K562 (cell line): Measurements from ENCODE around the gene USP46. TPM values are rescaled to one million over a fixed set of nuclear protein-coding genes. Genes with fewer than 3 reads are reported as not detected.
A peak's percentile ranks its signal among the peaks of the same experiment; 100 is the strongest.

Experiments
- ATAC-seq: fragments of 200-7000 bp; cut with Tn5 transposase; 3 replicates; pipeline ENCODE4 v1.9.1; 2020; ENCODE audit warnings: moderate library complexity
- BruUV-seq: library from RNA; stranded (reverse); fragments of 400-500 nt; replicated peaks from 2 replicates; lab custom pipeline; 2021; lab: Mats Ljungman, UMichigan
- CTCF ChIA-PET: fragments of 300-600 bp; formaldehyde crosslinking; extraction: SDS; loops from one replicate; lab custom pipeline; 2021; ENCODE audit warnings: low intra/inter-chr PET ratio; lab: Yijun Ruan, JAX
- POLR2A ChIA-PET: fragments of 300-600, 350-650 bp; sonication (Branson Sonifier 250); formaldehyde crosslinking; extraction: SDS; loops from one replicate; lab custom pipeline; 2021; ENCODE audit warnings: antibody characterized with exemption, inconsistent platforms; lab: Yijun Ruan, JAX
- DNase-seq, 4 experiments: peaks; one replicate each; pipeline versions ENCODE4 v3.0.0 to v3.0.0-alpha.2; 2011 to 2018; ENCODE audit warnings: low spot score in 3 of 4, mixed read lengths in 3 of 4; ENCODE audit errors: extremely low read depth in 1 of 4
- FAIRE-seq: peaks from 2 replicates; lab custom pipeline; 2011; peaks lifted over from hg19 to GRCh38; lab: Jason Lieb, UNC
- H2AFZ ChIP-seq: 2 replicates; pipeline ENCODE4 v1.6.0; 2011; ENCODE audit warnings: low read depth, low read length, control low read depth, inconsistent platforms
- H3K27ac ChIP-seq: fragments of 200-600 bp; 3 replicates; pipeline ENCODE4 v1.8.0; 2011; ENCODE audit warnings: low read depth, mild to moderate bottlenecking, control low read depth, inconsistent platforms, low read length, moderate library complexity, mixed read lengths; ENCODE audit errors: extremely low read depth
- H3K27me3 ChIP-seq, 2 experiments: fragments of 300-600 bp in 1 of 2; 2 replicates in 1 of 2; 3 replicates in 1 of 2; pipeline versions ENCODE4 v1.6.0 to v1.8.0; 2011; ENCODE audit warnings: inconsistent platforms in 2 of 2, low read length in 2 of 2, mild to moderate bottlenecking in 1 of 2, mixed read lengths in 1 of 2, moderate library complexity in 1 of 2; ENCODE audit not compliant: control insufficient read depth in 2 of 2, insufficient read depth in 2 of 2
- H3K36me3 ChIP-seq: fragments of 300-600 bp; 3 replicates; pipeline ENCODE4 v1.8.0; 2011; ENCODE audit warnings: mild to moderate bottlenecking, low read length, inconsistent platforms; ENCODE audit not compliant: control insufficient read depth, insufficient read depth
- H3K4me1 ChIP-seq, 2 experiments: fragments of 200-600 bp in 1 of 2; replicated peaks in 1 of 2; 2 replicates in 1 of 2; 3 replicates in 1 of 2; pipeline versions ENCODE4 v1.5.1 to v1.8.0; 2011; ENCODE audit warnings: inconsistent platforms in 2 of 2, low read length in 2 of 2, mild to moderate bottlenecking in 1 of 2, mixed read lengths in 1 of 2, moderate library complexity in 1 of 2; ENCODE audit not compliant: control insufficient read depth in 2 of 2, insufficient read depth in 2 of 2
- H3K4me2 ChIP-seq: 2 replicates; pipeline ENCODE4 v1.6.1; 2011; ENCODE audit warnings: low read length, control low read depth, inconsistent platforms, mixed read lengths; ENCODE audit not compliant: insufficient read depth
- H3K4me3 ChIP-seq: fragments of 200-600 bp; sonication (generic), shearing (Covaris generic); 2 replicates; pipeline ENCODE4 v1.5.1; 2016; ENCODE audit warnings: control low read depth, inconsistent platforms
- H3K79me2 ChIP-seq: fragments of 200-600 bp; 3 replicates; pipeline ENCODE4 v1.8.0; 2011; ENCODE audit warnings: low read length, inconsistent platforms; ENCODE audit not compliant: control insufficient read depth, insufficient read depth
- H3K9ac ChIP-seq, 2 experiments: 2 replicates each; pipeline versions ENCODE4 v1.6.0 to v1.6.1; 2011; ENCODE audit warnings: low read depth in 2 of 2, low read length in 2 of 2, control low read depth in 1 of 2, inconsistent platforms in 1 of 2, mild to moderate bottlenecking in 1 of 2, mixed read lengths in 1 of 2; ENCODE audit not compliant: insufficient read depth in 1 of 2
- H3K9me1 ChIP-seq: one replicate; pipeline ENCODE4 v1.6.0; 2011; ENCODE audit warnings: inconsistent platforms, mild to moderate bottlenecking, low read length, moderate library complexity; ENCODE audit not compliant: control insufficient read depth, insufficient read depth
- H3K9me3 ChIP-seq: replicated peaks from 2 replicates; pipeline ENCODE4 v1.5.1; 2011; ENCODE audit warnings: low read depth, low read length, inconsistent platforms; ENCODE audit not compliant: control insufficient read depth, insufficient read depth
- H4K20me1 ChIP-seq: replicated peaks from 2 replicates; pipeline ENCODE4 v1.6.1; 2011; ENCODE audit warnings: low read length, inconsistent platforms, mixed read lengths; ENCODE audit not compliant: control insufficient read depth, insufficient read depth
- CBX2 ChIP-seq: fragments of 200-600 bp; sonication (generic); IDR thresholded peaks from one replicate; pipeline ENCODE4 v1.6.1; 2012; ENCODE audit warnings: mild to moderate bottlenecking, low read length, inconsistent platforms; ENCODE audit not compliant: insufficient read depth, poor library complexity, severe bottlenecking
- PCBP2 ChIP-seq: fragments of 200-400 bp; formaldehyde crosslinking; IDR thresholded peaks from 2 replicates; pipeline ENCODE4 v1.6.1; 2018; ENCODE audit warnings: low read length, low read depth, mild to moderate bottlenecking, moderate library complexity; ENCODE audit not compliant: poor library complexity, severe bottlenecking
- SETDB1 ChIP-seq: IDR thresholded peaks from one replicate; pipeline ENCODE4 v1.6.1; 2012; ENCODE audit warnings: low read length, control low read depth, inconsistent platforms
- TSC22D4 ChIP-seq: fragments of 450-650 bp; IDR thresholded peaks from 2 replicates; pipeline ENCODE4 v1.6.1; 2016; ENCODE audit warnings: missing genetic modification characterization, missing biosample characterization, control low read depth
- ZNF134 ChIP-seq: fragments of 250-450 bp; sonication (Bioruptor Pico); conservative IDR thresholded peaks from 2 replicates; pipeline ENCODE4 v1.4.0; 2020
- ZNF224 ChIP-seq: sonication (generic); formaldehyde crosslinking; IDR thresholded peaks from 2 replicates; pipeline ENCODE4 v1.8.0; 2022; ENCODE audit warnings: mild to moderate bottlenecking, missing genetic modification reagents
- ZNF324 ChIP-seq: fragments of 250-450 bp; sonication (Bioruptor Pico); IDR thresholded peaks from 2 replicates; pipeline ENCODE4 v1.4.0; 2020; ENCODE audit warnings: mild to moderate bottlenecking
- WGBS: fragments of 100-300 bp; shearing (Covaris generic); methylation state at CpG from one replicate; pipeline ENCODE4 v1.1.6; 2016; ENCODE audit warnings: low coverage, mixed read lengths; ENCODE audit not compliant: insufficient coverage; ENCODE audit errors: missing lambda C conversion rate; 5-methylcytosine and 5-hydroxymethylcytosine counted together
- in situ Hi-C: fragments of 300-500 bp; cut with MboI; formaldehyde crosslinking; loops from 4 replicates; pipeline ENCODE4 v1.15.0; 2018; ENCODE audit warnings: inconsistent platforms, mixed read lengths
- intact Hi-C: fragments of 100-400 bp; cut with micrococcal nuclease; formaldehyde crosslinking; loops from 2 replicates; pipeline ENCODE4 v1.14.2; 2022
- polyA plus RNA-seq, 8 experiments: library from polyadenylated mRNA; depleted of rRNA in 4 of 8; stranded (reverse) in 5 of 8; unstranded in 3 of 8; fragments of >200 nt; fragmentation: Nextera tagmentation in 2 of 8; fragmentation: Illumina TruSeq in 1 of 8; extraction: Ambion mirVana in 2 of 8; extraction: Trizol in 1 of 8; gene quantifications; 2 replicates each; pipeline versions ENCODE4 v1.2.1 to v1.2.3, GENCODE V29; 2011 to 2014; ENCODE audit warnings: inconsistent platforms in 1 of 8, missing spikeins in 1 of 8
- total RNA-seq, 7 experiments: library from RNA; depleted of rRNA in 6 of 7; stranded (reverse); fragments of >200 nt in 6 of 7; fragmentation: Illumina TruSeq in 2 of 7; extraction: Trizol in 2 of 7; gene quantifications; 2 replicates each; pipeline versions ENCODE4 v1.2.1 to v1.2.3, GENCODE V29; 2011 to 2021; ENCODE audit warnings: low replicate concordance in 1 of 7
- TF ChIP-seq, protein P1 (sequence below), 2 experiments: fragments of 250-450 bp in 1 of 2; fragments of 450-650 bp in 1 of 2; sonication (Bioruptor Pico) in 1 of 2; IDR thresholded peaks; 2 replicates each; pipeline versions ENCODE4 v1.6.1 to v1.8.0; 2016 to 2021; ENCODE audit warnings: mild to moderate bottlenecking in 2 of 2, moderate library complexity in 2 of 2, missing compliant biosample characterization in 1 of 2, missing genetic modification characterization in 1 of 2
- TF ChIP-seq, protein P2 (sequence below), 2 experiments: IDR thresholded peaks in 1 of 2; conservative IDR thresholded peaks in 1 of 2; 2 replicates each; pipeline ENCODE4 v1.6.1; 2016; ENCODE audit warnings: low read depth in 2 of 2, mild to moderate bottlenecking in 1 of 2, missing compliant biosample characterization in 1 of 2, missing genetic modification characterization in 1 of 2, moderate library complexity in 1 of 2

Gene USP46
- total and polyA plus RNA-seq, 9 of the 15 experiments (the other 6 are each of a cell fraction or from before 2014, with no cell fraction given), result 3.0 to 11.7 (median 8.4) TPM

DNA sequence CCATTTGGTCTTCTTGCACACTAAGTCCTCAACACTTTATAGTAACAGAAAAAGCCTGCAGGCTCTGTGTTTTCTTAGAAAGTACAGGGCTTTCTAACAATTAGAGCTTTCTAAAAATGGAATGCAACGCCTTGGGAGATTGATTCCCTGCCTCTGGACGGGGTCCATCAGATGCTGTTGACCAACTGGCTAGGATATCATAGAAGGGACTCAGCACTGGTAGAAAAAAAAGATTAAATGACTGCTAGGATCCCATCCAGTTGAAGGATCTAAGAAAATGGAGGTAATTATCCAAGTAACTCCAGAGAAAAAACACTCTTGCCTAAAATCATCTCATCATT lies 39.5 kb downstream of the USP46 start (continued):
- TF ChIP-seq TSC22D4 (tag) (no peak), ZNF324 (CRISPR knock-in tag) (no peak), ZNF224 (CRISPR knock-in tag) (no peak), PCBP2 (no peak)

DNA sequence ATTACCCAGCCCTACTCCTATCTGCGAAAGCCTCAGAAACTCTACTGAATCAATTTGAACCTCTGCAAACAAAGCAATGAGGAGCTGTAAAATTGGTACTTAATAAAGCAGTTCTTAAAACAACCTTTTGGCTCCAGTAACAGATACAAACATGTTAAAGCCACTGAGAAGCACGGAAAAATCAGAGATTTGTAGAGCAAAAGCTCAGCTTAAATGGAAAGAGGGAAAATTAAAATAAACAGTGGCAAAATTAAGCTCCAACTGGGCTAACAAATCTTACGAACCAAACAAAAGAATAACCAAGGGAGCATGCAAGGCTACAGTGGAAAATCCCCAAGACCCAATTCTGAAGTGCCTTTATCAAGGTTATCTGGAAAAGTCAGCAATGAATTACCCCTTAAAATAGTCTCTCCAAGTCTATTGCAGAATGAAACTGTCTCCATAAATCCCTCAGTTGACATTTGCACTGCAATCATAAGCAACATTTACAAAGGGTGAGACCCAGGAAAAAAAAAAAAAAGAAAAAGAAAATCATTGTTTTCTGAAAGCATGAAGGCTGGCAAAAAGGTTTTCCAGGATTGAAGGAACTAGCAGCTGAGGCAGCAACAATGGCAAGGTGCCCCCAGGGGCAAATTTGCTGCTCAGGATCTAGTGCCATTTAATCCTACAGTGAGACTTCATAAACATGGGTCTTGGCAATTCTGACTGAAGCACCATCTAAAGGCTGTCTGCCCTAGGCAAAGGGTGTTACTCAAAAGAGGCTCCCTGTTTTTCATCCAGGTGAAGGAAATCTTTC lies 40.1 kb downstream of the USP46 start:
- CTCF ChIA-PET, result no interaction called here
- no peak overlapping the region for H2AFZ ChIP-seq
- DNase-seq (no peak), ATAC-seq (no peak), FAIRE-seq (no peak)
- H3K27me3 ChIP-seq, result no peaks in the 10 kb centered on the region
- no peaks in the 10 kb centered on the region for H3K4me1 ChIP-seq
- no peaks in the 10 kb centered on the region for H4K20me1 ChIP-seq
- H3K4me2 ChIP-seq, result no peak overlapping the region
- H3K9me1 ChIP-seq, result no peaks in the 10 kb centered on the region
- intact Hi-C loops (no loop called here), in situ Hi-C loops (no loop called here)
- H3K36me3 ChIP-seq, result no peaks in the 10 kb centered on the region
- POLR2A ChIA-PET, result interaction anchor here (1.2 kb wide), 1 partner anchor 12 kb away, joined by 3 read pairs; no protein-coding TSS in a partner anchor
- no peak for TF ChIP-seq ZNF134 (CRISPR knock-in tag)
- TF ChIP-seq, protein P1, sequence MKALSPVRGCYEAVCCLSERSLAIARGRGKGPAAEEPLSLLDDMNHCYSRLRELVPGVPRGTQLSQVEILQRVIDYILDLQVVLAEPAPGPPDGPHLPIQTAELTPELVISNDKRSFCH (CRISPR knock-in tag; IDR thresholded peaks at IDR 0.05), result no peak
- TF ChIP-seq, protein P1 (tag; IDR thresholded peaks at IDR 0.05), result no peak
- TF ChIP-seq SETDB1, result no peak
- TF ChIP-seq, protein P2, sequence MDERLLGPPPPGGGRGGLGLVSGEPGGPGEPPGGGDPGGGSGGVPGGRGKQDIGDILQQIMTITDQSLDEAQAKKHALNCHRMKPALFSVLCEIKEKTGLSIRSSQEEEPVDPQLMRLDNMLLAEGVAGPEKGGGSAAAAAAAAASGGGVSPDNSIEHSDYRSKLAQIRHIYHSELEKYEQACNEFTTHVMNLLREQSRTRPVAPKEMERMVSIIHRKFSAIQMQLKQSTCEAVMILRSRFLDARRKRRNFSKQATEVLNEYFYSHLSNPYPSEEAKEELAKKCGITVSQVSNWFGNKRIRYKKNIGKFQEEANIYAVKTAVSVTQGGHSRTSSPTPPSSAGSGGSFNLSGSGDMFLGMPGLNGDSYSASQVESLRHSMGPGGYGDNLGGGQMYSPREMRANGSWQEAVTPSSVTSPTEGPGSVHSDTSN (CRISPR knock-in tag; IDR thresholded peaks at IDR 0.05; ENCODE audit: low read depth), result no peak
- TF ChIP-seq, protein P2 (tag; conservative IDR thresholded peaks at IDR 0.05; ENCODE audit: low read depth), result 0 out of 2 replicates have a peak, but pooled peaks have one; percentile 7
- no peak for TF ChIP-seq CBX2
- no peaks in the 10 kb centered on the region for H3K79me2 ChIP-seq
- H3K27ac ChIP-seq, result no peak overlapping the region
- BruUV-seq, result no TSS peak
- no peak overlapping the region for H3K4me3 ChIP-seq
- 52% methylated on average over 3 of the region's 3 CpGs for WGBS
- no peaks in the 10 kb centered on the region for H3K9me3 ChIP-seq
- no peak overlapping the region for H3K9ac ChIP-seq
